ENCODE results near the gene RAB23. TPM values are rescaled to one million over a fixed set of nuclear protein-coding genes. Genes with fewer than 3 reads are reported as not detected.

RAB23 gene
- total and polyA plus RNA-seq, 2 experiments from 2014 or later = 5.2 to 16.7 TPM

GRCh38 chr6:57210060-57210459 lies 12.0 kb downstream of the RAB23 start:
- Mint-ChIP-seq H3K27ac (no peak overlapping the region), H3K9me3 (no peaks in the 10 kb centered on the region)
- H4K20me1 ChIP-seq (replicated peaks; ENCODE audit: insufficient read depth) = peaks cover 17% of the 10 kb centered on the region

GRCh38 chr6:57209030-57209429 lies 13.1 kb downstream of the RAB23 start:
- H3K9me2 ChIP-seq (ENCODE audit: insufficient read depth) = no peaks in the 10 kb centered on the region
- no peak overlapping the region for H3K4me3 ChIP-seq
- H3K27ac Mint-ChIP-seq = no peak overlapping the region
- peaks cover 58% of the 10 kb centered on the region for H3K79me2 ChIP-seq (replicated peaks; ENCODE audit: insufficient read depth)
- H3K4me1 ChIP-seq (ENCODE audit: insufficient read depth) = no peaks in the 10 kb centered on the region; the same call in none of the 2 replicates
- H4K20me1 ChIP-seq (replicated peaks; ENCODE audit: insufficient read depth) = peaks cover 17% of the 10 kb centered on the region
- no peaks in the 10 kb centered on the region for H3K9me3 Mint-ChIP-seq
- H3K27me3 ChIP-seq (ENCODE audit: insufficient read depth) = no peaks in the 10 kb centered on the region
- no peak overlapping the region for H3K27ac ChIP-seq (ENCODE audit: low read depth)
- DNase-seq (ENCODE audit: low spot score) (no peak), ATAC-seq (no peak)
- H3F3A ChIP-seq (replicated peaks; ENCODE audit: low read depth) = no peaks in the 10 kb centered on the region
- H3K4me1 Mint-ChIP-seq = peaks cover 20% of the 10 kb centered on the region
- H3K36me3 Mint-ChIP-seq (ENCODE audit: low read depth) = no peaks in the 10 kb centered on the region
- no peak overlapping the region for H2AFZ ChIP-seq
- H3K4me2 ChIP-seq = no peak overlapping the region
- no peaks in the 10 kb centered on the region for H3K36me3 ChIP-seq (ENCODE audit: insufficient read depth)
- no peaks in the 10 kb centered on the region for H3K27me3 Mint-ChIP-seq (ENCODE audit: insufficient read depth, low read depth, poor library complexity)
- H3K4me3 Mint-ChIP-seq = no peak overlapping the region
- TF ChIP-seq ZNF462 (CRISPR knock-in tag; IDR thresholded peaks at IDR 0.05) (no peak), ETS1 (IDR thresholded peaks at IDR 0.05) (no peak), STAT1 (IDR thresholded peaks at IDR 0.05; ENCODE audit: unreplicated experiment) (no peak), POLR2AphosphoS5 (IDR thresholded peaks at IDR 0.05; ENCODE audit: low read depth) (no peak), ZNF331 (CRISPR knock-in tag; IDR thresholded peaks at IDR 0.05; ENCODE audit: low read depth) (no peak)

More at GRCh38 chr6:57210060-57210459, 12.0 kb downstream of the RAB23 start:
- no peak overlapping the region for H3K4me3 ChIP-seq
- no peaks in the 10 kb centered on the region for H3K36me3 ChIP-seq (ENCODE audit: insufficient read depth)
- no peaks in the 10 kb centered on the region for H3K36me3 Mint-ChIP-seq (ENCODE audit: low read depth)
- no peak overlapping the region for H2AFZ ChIP-seq
- H3K4me1 ChIP-seq (ENCODE audit: insufficient read depth) = no peaks in the 10 kb centered on the region; the same call in none of the 2 replicates
- no peak overlapping the region for H3K4me2 ChIP-seq
- no peaks in the 10 kb centered on the region for H3K27me3 Mint-ChIP-seq (ENCODE audit: insufficient read depth, low read depth, poor library complexity)
- no peak for ATAC-seq
- peaks cover 62% of the 10 kb centered on the region for H3K79me2 ChIP-seq (replicated peaks; ENCODE audit: insufficient read depth)
- no peaks in the 10 kb centered on the region for H3K27me3 ChIP-seq (ENCODE audit: insufficient read depth)
- DNase-seq (ENCODE audit: low spot score) = no peak
- no peaks in the 10 kb centered on the region for H3F3A ChIP-seq (replicated peaks; ENCODE audit: low read depth)
- H3K27ac ChIP-seq (ENCODE audit: low read depth) = no peak overlapping the region
- H3K9me2 ChIP-seq (ENCODE audit: insufficient read depth) = no peaks in the 10 kb centered on the region
- TF ChIP-seq POLR2AphosphoS5 (IDR thresholded peaks at IDR 0.05; ENCODE audit: low read depth) (no peak), REST (IDR thresholded peaks at IDR 0.05; ENCODE audit: unreplicated experiment) (no peak), EZH2 (IDR thresholded peaks at IDR 0.05; ENCODE audit: low read depth, unreplicated experiment) (no peak), STAT1 (IDR thresholded peaks at IDR 0.05; ENCODE audit: unreplicated experiment) (no peak), EZH2phosphoT487 (IDR thresholded peaks at IDR 0.05; ENCODE audit: unreplicated experiment) (no peak)
- H3K4me3 Mint-ChIP-seq = no peak overlapping the region
- peaks cover 24% of the 10 kb centered on the region for H3K4me1 Mint-ChIP-seq

All from GM23338 (cell line).